Natural killer cell (primary cell): ENCODE data around the gene VKORC1. TPM values are rescaled to one million over a fixed set of nuclear protein-coding genes. Genes with fewer than 3 reads are reported as not detected.

Experiments used
- ATAC-seq, 3 donors: fragments of 150-1000 bp in 2 of 3; fragments of 200-7000 bp in 1 of 3; cut with Tn5 transposase; 1 replicate in 1 of 3; 2 replicates in 2 of 3; pipeline ENCODE4 v1.10.0; 2021; ENCODE audit warnings: mild to moderate bottlenecking in 2 of 3, moderate library complexity in 2 of 3
- DNase-seq, 2 donors: peaks; one replicate each; pipeline versions ENCODE4 v3.0.0 to v3.0.0-alpha.2; 2013 to 2021; ENCODE audit warnings: mixed read lengths in 1 of 2
- H3K27ac ChIP-seq: one replicate; pipeline ENCODE4 v1.5.1; 2013; ENCODE audit warnings: mild to moderate bottlenecking, low read length
- H3K27me3 ChIP-seq: one replicate; pipeline ENCODE4 v1.6.1; 2013; ENCODE audit warnings: low read length; ENCODE audit not compliant: control insufficient read depth, insufficient read depth
- H3K36me3 ChIP-seq: one replicate; pipeline ENCODE4 v1.6.1; 2013; ENCODE audit warnings: low read length; ENCODE audit not compliant: control insufficient read depth, insufficient read depth
- H3K4me1 ChIP-seq: one replicate; pipeline ENCODE4 v1.6.1; 2013; ENCODE audit warnings: low read length; ENCODE audit not compliant: control insufficient read depth, insufficient read depth
- H3K4me3 ChIP-seq: one replicate; pipeline ENCODE4 v1.5.1; 2013; ENCODE audit warnings: low read length
- H3K9me3 ChIP-seq: one replicate; pipeline ENCODE4 v1.6.1; 2013; ENCODE audit warnings: low read length; ENCODE audit not compliant: control insufficient read depth, insufficient read depth
- H3K27ac Mint-ChIP-seq, 2 donors: one replicate each; pipeline ENCODE4 v1.8.0; 2022; ENCODE audit warnings: mild to moderate bottlenecking in 2 of 2, mixed read lengths in 2 of 2, moderate library complexity in 1 of 2
- H3K27me3 Mint-ChIP-seq, 2 donors: one replicate each; pipeline ENCODE4 v1.8.0; 2022; ENCODE audit warnings: low read depth in 2 of 2, mixed read lengths in 2 of 2
- H3K36me3 Mint-ChIP-seq: one replicate; pipeline ENCODE4 v1.8.0; 2022; ENCODE audit warnings: mixed read lengths
- H3K4me1 Mint-ChIP-seq, 2 donors: one replicate each; pipeline ENCODE4 v1.8.0; 2022; ENCODE audit warnings: mixed read lengths in 2 of 2
- H3K4me3 Mint-ChIP-seq: one replicate; pipeline ENCODE4 v1.8.0; 2022; ENCODE audit warnings: mild to moderate bottlenecking, moderate library complexity, mixed read lengths
- H3K9me3 Mint-ChIP-seq, 2 donors: one replicate each; pipeline ENCODE4 v1.8.0; 2022; ENCODE audit warnings: mixed read lengths in 2 of 2
- WGBS: methylation state at CpG from one replicate; pipeline ENCODE4 v1.1.7; 2013; ENCODE audit warnings: missing lambda C conversion rate; ENCODE audit not compliant: insufficient coverage; 5-methylcytosine and 5-hydroxymethylcytosine counted together
- intact Hi-C: fragments of 100-400 bp; cut with micrococcal nuclease; formaldehyde crosslinking; loops from one replicate; pipeline ENCODE4 v1.14.2; 2022
- total RNA-seq, 4 donors: library from RNA; stranded (reverse); fragments of 120-200 nt in 1 of 4; gene quantifications; one replicate each; pipeline versions ENCODE4 v1.2.3 to v1.2.4, GENCODE V29; 2013 to 2022
- TF ChIP-seq, protein P1 (sequence below): fragments of 200-600 bp; IDR thresholded peaks from one replicate; pipeline ENCODE4 v1.8.0; 2022; ENCODE audit warnings: antibody characterized with exemption

The VKORC1 gene
- total RNA-seq, 3 donors from 2014 or later (not counting 1 experiment from before 2014, with no cell fraction given), result 35.9 to 42.1 (median 41.8) TPM

- 45% methylated on average over 56 of the region's 56 CpGs for WGBS
These were observed 30.6 kb downstream of the VKORC1 start for GRCh38 chr16:31063843-31064611.

GRCh38 chr16:31063495-31063842 is 31.1 kb downstream of the VKORC1 start:
- peak overlapping the region; percentile 90 for H3K4me3 Mint-ChIP-seq
- peak overlapping the region; percentile 87 to 93 for H3K27ac Mint-ChIP-seq
- intact Hi-C loops, result no loop called here
- Histone ChIP-seq H3K27me3 (no peaks in the 10 kb centered on the region), H3K4me1 (peaks cover 61% of the 10 kb centered on the region), H3K4me3 (peak overlapping the region; percentile 18), H3K27ac (peak overlapping the region; percentile 57), H3K9me3 (no peaks in the 10 kb centered on the region), H3K36me3 (peaks cover 16% of the 10 kb centered on the region)
- DNase-seq (peak in 1 of 2 donors; percentile 19), ATAC-seq (peak; percentile 38 to 46 (median 42))
- H3K9me3 Mint-ChIP-seq, result no peaks in the 10 kb centered on the region
- no peaks in the 10 kb centered on the region for H3K27me3 Mint-ChIP-seq
- H3K36me3 Mint-ChIP-seq, result no peaks in the 10 kb centered on the region
- WGBS, result 90% methylated on average over 9 of the region's 9 CpGs
- peaks cover 43 to 49% of the 10 kb centered on the region in 2 donors for H3K4me1 Mint-ChIP-seq
- TF ChIP-seq, protein P1, sequence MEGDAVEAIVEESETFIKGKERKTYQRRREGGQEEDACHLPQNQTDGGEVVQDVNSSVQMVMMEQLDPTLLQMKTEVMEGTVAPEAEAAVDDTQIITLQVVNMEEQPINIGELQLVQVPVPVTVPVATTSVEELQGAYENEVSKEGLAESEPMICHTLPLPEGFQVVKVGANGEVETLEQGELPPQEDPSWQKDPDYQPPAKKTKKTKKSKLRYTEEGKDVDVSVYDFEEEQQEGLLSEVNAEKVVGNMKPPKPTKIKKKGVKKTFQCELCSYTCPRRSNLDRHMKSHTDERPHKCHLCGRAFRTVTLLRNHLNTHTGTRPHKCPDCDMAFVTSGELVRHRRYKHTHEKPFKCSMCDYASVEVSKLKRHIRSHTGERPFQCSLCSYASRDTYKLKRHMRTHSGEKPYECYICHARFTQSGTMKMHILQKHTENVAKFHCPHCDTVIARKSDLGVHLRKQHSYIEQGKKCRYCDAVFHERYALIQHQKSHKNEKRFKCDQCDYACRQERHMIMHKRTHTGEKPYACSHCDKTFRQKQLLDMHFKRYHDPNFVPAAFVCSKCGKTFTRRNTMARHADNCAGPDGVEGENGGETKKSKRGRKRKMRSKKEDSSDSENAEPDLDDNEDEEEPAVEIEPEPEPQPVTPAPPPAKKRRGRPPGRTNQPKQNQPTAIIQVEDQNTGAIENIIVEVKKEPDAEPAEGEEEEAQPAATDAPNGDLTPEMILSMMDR, result no peak

More at GRCh38 chr16:31063843-31064611, 30.6 kb downstream of the VKORC1 start:
- no peaks in the 10 kb centered on the region for H3K9me3 Mint-ChIP-seq
- DNase-seq, result peak; percentile 49 to 66
- peaks cover 61% of the 10 kb centered on the region for H3K4me1 ChIP-seq
- H3K9me3 ChIP-seq, result no peaks in the 10 kb centered on the region
- H3K27me3 Mint-ChIP-seq, result no peaks in the 10 kb centered on the region
- intact Hi-C loops, result no loop called here
- peak overlapping the region; percentile 87 to 93 for H3K27ac Mint-ChIP-seq
- peak overlapping the region; percentile 18 for H3K4me3 ChIP-seq
- peak overlapping the region; percentile 57 for H3K27ac ChIP-seq
- peak overlapping the region; percentile 90 for H3K4me3 Mint-ChIP-seq
- H3K36me3 ChIP-seq, result peaks cover 16% of the 10 kb centered on the region
- ATAC-seq, result peak; percentile 82 to 89 (median 82)
- no peaks in the 10 kb centered on the region for H3K36me3 Mint-ChIP-seq
- peaks cover 46 to 51% of the 10 kb centered on the region in 2 donors for H3K4me1 Mint-ChIP-seq
- H3K27me3 ChIP-seq, result no peaks in the 10 kb centered on the region
- TF ChIP-seq, protein P1, result no peak

DNA sequence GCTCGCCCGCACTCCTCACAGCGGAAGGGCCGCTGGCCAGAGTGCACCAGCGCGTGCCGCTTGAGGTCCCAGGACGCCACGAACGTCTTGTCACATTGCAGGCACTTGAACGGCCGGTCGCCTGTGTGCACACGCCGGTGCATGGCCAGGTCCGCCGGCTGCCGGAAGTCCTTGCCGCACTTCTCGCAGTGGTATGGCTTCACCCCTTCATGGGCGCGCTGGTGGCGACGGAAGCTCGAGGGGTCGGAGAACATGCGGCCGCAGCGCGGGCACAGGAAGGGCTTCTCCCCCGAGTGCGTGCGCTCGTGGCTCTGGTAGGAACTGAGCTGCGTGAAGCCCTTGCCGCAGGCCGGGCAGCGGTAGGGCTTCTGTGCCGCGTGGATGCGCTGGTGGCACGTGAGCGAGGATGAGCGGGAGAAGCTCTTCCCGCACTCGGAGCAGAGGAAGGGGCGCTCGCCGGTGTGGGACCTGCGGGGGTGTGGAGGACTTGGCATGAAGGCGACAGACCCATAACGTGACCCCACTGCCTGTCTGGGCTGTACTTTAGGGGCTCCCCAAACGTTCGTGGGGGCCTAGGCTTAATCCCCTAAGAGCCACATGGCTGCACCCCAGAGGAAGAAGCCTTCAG is 32.7 kb downstream of the VKORC1 start:
- DNase-seq, result no peak
- no peaks in the 10 kb centered on the region for H3K9me3 ChIP-seq
- H3K27me3 ChIP-seq, result no peaks in the 10 kb centered on the region
- Mint-ChIP-seq H3K36me3 (no peaks in the 10 kb centered on the region), H3K27me3 (no peaks in the 10 kb centered on the region), H3K4me3 (peak overlapping the region; percentile 21), H3K4me1 (peaks cover 34 to 43% of the 10 kb centered on the region in 2 donors), H3K9me3 (no peaks in the 10 kb centered on the region), H3K27ac (peak overlapping the region in 1 of 2 donors; percentile 13)
- no peak overlapping the region for H3K4me3 ChIP-seq
- no peak for ATAC-seq
- H3K36me3 ChIP-seq, result peaks cover 17% of the 10 kb centered on the region
- no peak overlapping the region for H3K27ac ChIP-seq
- 98% methylated on average over 54 of the region's 54 CpGs for WGBS
- TF ChIP-seq, protein P1, result no peak
- intact Hi-C loops, result no loop called here
- peaks cover 61% of the 10 kb centered on the region for H3K4me1 ChIP-seq
